ENCODE results near the gene PRKAG2.

PRKAG2 gene

GRCh38 chr7:151529842-151530241, 347.1 kb downstream of the PRKAG2 start:
- DNase-seq: no peak

- no peak for DNase-seq
Observed at GRCh38 chr7:151524845-151525244, 352.1 kb downstream of the PRKAG2 start.

- no peak for DNase-seq
Observed at GRCh38 chr7:151524331-151524730, 352.6 kb downstream of the PRKAG2 start.

GRCh38 chr7:151520419-151521261, 356.3 kb downstream of the PRKAG2 start:
- peak; percentile 19 to 32 for DNase-seq

GRCh38 chr7:151519765-151520418, 357.0 kb downstream of the PRKAG2 start, which contains the start of gene RHEB:
RHEB (minus strand) TSS chr7:151519895; CDS start chr7:151519511, 384 bp downstream.
- peak; percentile 95 to 96 for DNase-seq

- DNase-seq: peak; percentile 48 to 54
Observed at GRCh38 chr7:151518947-151519764, 357.8 kb downstream of the PRKAG2 start.

- DNase-seq: peak; percentile 36 to 40
Observed at GRCh38 chr7:151518105-151518946, 358.6 kb downstream of the PRKAG2 start.

GRCh38 chr7:151517601-151518104, 359.3 kb downstream of the PRKAG2 start:
- DNase-seq: no peak

GRCh38 chr7:151515276-151515565, 361.7 kb downstream of the PRKAG2 start:
- DNase-seq: no peak

GRCh38 chr7:151514461-151515275, 362.2 kb downstream of the PRKAG2 start:
- DNase-seq: no peak

GRCh38 chr7:151513133-151513532, 363.8 kb downstream of the PRKAG2 start:
- DNase-seq: no peak

- DNase-seq: no peak
Observed at GRCh38 chr7:151512353-151512752, 364.6 kb downstream of the PRKAG2 start.

- no peak for DNase-seq
Observed at GRCh38 chr7:151511946-151512345, 365.0 kb downstream of the PRKAG2 start.

- DNase-seq: no peak
Observed at GRCh38 chr7:151511270-151511669, 365.6 kb downstream of the PRKAG2 start.

- DNase-seq: no peak
Observed at GRCh38 chr7:151509670-151510333, 367.1 kb downstream of the PRKAG2 start.

- DNase-seq: no peak
Observed at GRCh38 chr7:151508991-151509390, 367.9 kb downstream of the PRKAG2 start.

GRCh38 chr7:151507806-151508205, 369.1 kb downstream of the PRKAG2 start:
- DNase-seq: no peak

- no peak for DNase-seq
Observed at GRCh38 chr7:151506901-151507382, 370.0 kb downstream of the PRKAG2 start.
